Stimulated activated naive CD8-positive, alpha-beta T cell treated with anti-CD3 and anti-CD28 coated beads, Interleukin-15, amount 100 ng/mL, for 72 hours (primary cell): ENCODE data around the gene MACROH2A1.

Experiments
- ATAC-seq: fragments of 150-1000 bp; cut with Tn5 transposase; 2 replicates; pipeline ENCODE4 v1.10.0; 2021; ENCODE audit warnings: mild to moderate bottlenecking, moderate library complexity
- DNase-seq, 2 donors: peaks; one replicate each; pipeline ENCODE4 v3.0.0; 2021 to 2022
- H3K27ac Mint-ChIP-seq, 2 donors: one replicate each; pipeline ENCODE4 v1.8.0; 2022; ENCODE audit warnings: mild to moderate bottlenecking in 2 of 2, mixed read lengths in 2 of 2, moderate library complexity in 2 of 2
- H3K27me3 Mint-ChIP-seq: one replicate; pipeline ENCODE4 v1.8.0; 2022; ENCODE audit warnings: mixed read lengths
- H3K4me1 Mint-ChIP-seq: one replicate; pipeline ENCODE4 v1.8.0; 2022; ENCODE audit warnings: mild to moderate bottlenecking, mixed read lengths
- H3K4me3 Mint-ChIP-seq, 2 donors: one replicate each; pipeline ENCODE4 v1.8.0; 2022; ENCODE audit warnings: mild to moderate bottlenecking in 2 of 2, mixed read lengths in 2 of 2, moderate library complexity in 1 of 2
- H3K9me3 Mint-ChIP-seq, 2 donors: one replicate each; pipeline ENCODE4 v1.8.0; 2022; ENCODE audit warnings: mixed read lengths in 2 of 2

Gene MACROH2A1

DNA sequence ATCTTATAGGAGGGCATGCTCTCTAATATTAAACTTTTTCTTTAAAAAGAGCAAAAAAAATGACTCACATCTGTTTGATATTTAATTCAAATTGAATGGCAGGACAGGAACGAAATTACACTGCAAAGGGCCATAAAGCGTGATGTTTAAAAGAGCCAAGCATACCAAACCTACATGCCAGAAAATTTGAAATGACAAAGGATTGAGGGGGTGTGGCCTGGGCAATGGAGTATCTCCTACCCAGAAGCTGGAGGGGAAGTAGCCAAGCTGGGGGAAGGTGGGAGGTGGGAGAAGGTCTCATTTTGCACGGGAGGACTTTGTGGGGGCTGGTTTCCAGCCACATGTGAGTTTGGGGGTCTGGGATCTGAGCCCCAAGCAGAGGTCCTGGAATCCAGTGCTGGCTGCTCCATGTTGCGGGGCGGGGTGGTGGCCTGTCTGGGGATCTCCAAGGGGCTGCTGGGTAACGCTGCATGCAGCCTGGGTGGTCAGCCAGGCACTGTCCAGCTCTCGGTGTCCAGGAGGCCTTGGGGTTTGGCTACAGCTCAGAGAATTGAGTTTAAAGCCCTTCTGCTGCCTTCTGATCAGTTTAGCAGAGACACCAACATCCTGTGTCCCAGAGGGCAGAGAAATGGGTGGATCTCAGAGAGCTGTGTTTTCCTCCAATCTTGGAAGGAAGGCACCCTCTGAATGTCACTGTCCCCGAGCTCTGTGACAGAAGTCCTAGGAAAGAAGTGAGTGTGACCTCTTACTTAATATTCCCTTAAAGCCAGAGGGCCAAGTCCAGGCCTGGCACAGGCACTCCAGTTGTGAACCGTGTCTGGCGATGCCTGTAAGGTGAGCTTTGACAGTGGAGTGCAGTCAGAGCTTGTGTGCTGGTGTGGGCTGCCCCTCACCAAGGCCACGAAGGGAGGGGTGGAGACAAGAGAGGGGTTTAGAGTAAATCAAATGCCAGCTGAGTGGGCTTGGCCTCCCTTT, 40.5 kb upstream of the MACROH2A1 start:
- Mint-ChIP-seq H3K27me3 (peaks cover 20% of the 10 kb centered on the region), H3K4me1 (no peaks in the 10 kb centered on the region), H3K9me3 (no peaks in the 10 kb centered on the region), H3K27ac (no peak overlapping the region), H3K4me3 (no peak overlapping the region)
- ATAC-seq (no peak), DNase-seq (no peak)

GRCh38 chr5:135438636-135439221, 39.7 kb upstream of the MACROH2A1 start:
- no peak for ATAC-seq
- H3K27ac Mint-ChIP-seq: no peak overlapping the region
- H3K9me3 Mint-ChIP-seq: no peaks in the 10 kb centered on the region
- H3K4me3 Mint-ChIP-seq: no peak overlapping the region
- peaks cover 22% of the 10 kb centered on the region for H3K27me3 Mint-ChIP-seq
- no peaks in the 10 kb centered on the region for H3K4me1 Mint-ChIP-seq
- DNase-seq: no peak

DNA sequence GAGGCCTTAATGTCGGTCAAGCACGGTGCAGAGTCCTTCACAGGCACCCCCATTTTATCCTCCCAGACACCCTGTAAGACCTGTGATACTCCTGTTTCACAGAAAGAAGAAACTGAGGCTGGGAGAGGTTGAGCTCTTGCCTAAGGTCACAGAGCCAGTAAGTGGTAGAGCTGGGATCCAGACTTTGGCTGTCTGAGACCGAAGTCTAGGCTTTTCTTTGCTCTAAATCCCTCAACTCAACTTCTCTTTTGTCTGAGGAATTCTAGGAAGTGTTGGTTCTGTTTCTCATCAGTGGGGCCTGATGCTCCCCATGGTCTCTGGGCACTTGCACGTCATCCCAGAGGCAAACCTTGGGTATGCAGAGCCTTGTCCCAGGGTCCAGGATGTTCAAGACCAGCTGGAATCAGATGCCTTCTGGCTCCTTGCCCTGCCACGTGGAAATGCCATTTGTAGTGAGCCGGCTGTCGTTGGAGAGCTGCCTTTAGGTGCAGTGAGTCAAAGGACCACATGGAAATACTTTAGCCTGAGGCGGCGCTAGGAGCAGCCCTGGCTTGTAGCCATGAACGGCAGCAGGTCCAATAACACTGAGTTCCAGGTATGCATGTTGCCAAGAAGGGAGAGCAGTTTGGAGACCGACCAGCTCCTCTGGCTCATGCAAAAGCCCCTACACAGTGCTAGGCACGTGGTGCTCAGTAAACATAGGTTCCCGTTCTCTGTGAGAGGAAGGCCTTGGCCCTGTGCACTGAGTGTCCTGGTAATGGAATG, 38.9 kb upstream of the MACROH2A1 start:
- Mint-ChIP-seq H3K9me3 (no peaks in the 10 kb centered on the region), H3K27ac (no peak overlapping the region), H3K4me3 (no peak overlapping the region), H3K27me3 (peaks cover 22% of the 10 kb centered on the region), H3K4me1 (no peaks in the 10 kb centered on the region)
- ATAC-seq: no peak
- DNase-seq: no peak

DNA sequence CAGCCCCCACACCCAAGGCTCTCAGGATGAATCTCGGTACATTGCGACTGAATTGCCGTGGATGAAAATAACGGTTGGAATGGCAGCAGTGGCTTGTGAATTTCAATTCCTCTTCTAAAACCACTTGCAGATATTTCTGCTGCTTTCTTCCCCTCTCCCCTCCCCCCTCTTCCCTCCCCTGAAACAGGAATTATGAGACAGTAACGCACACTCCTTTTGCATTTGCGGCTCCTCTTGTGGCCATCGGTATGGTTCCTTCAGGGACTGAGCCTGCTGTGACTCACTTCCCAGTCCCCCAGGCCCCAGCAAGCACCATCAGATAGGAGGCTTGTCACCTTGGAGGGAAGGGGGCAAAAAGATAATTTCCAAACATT, 38.4 kb upstream of the MACROH2A1 start:
- H3K4me3 Mint-ChIP-seq: no peak overlapping the region
- H3K4me1 Mint-ChIP-seq: no peaks in the 10 kb centered on the region
- ATAC-seq (no peak), DNase-seq (no peak)
- peaks cover 22% of the 10 kb centered on the region for H3K27me3 Mint-ChIP-seq
- H3K27ac Mint-ChIP-seq: no peak overlapping the region
- no peaks in the 10 kb centered on the region for H3K9me3 Mint-ChIP-seq

DNA sequence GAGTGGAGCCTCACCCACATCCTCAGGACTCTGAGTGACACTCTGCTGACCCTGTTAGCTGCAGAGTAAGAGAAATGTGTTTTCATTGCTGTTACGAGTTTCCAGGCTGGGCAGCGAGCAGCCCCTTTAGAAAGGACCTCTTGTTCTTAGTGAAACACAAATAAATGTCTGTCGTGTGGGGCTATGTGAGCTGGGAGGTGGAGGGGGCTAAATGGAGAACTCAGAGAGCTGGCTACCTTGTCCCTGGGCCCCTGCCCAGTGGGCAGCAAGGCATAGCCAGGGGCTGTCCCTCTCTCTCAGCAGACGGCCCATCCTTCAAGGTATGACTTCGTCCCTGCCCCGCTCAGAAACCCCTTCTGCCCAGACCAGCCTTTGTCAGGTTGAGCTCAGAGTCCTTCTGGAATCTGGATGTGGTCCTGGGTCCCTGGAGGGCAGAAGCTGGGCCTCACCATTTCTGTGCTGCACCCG, 38.0 kb upstream of the MACROH2A1 start:
- no peak overlapping the region for H3K4me3 Mint-ChIP-seq
- no peaks in the 10 kb centered on the region for H3K4me1 Mint-ChIP-seq
- no peaks in the 10 kb centered on the region for H3K9me3 Mint-ChIP-seq
- H3K27ac Mint-ChIP-seq: no peak overlapping the region
- ATAC-seq (no peak), DNase-seq (no peak)
- H3K27me3 Mint-ChIP-seq: peaks cover 22% of the 10 kb centered on the region

- Mint-ChIP-seq H3K9me3 (no peaks in the 10 kb centered on the region), H3K27ac (no peak overlapping the region), H3K4me1 (no peaks in the 10 kb centered on the region), H3K27me3 (peaks cover 22% of the 10 kb centered on the region), H3K4me3 (no peak overlapping the region)
- no peak for ATAC-seq
- DNase-seq: peak in 1 of 2 donors; percentile 5
These were observed 36.7 kb upstream of the MACROH2A1 start for GRCh38 chr5:135435467-135436330.

DNA sequence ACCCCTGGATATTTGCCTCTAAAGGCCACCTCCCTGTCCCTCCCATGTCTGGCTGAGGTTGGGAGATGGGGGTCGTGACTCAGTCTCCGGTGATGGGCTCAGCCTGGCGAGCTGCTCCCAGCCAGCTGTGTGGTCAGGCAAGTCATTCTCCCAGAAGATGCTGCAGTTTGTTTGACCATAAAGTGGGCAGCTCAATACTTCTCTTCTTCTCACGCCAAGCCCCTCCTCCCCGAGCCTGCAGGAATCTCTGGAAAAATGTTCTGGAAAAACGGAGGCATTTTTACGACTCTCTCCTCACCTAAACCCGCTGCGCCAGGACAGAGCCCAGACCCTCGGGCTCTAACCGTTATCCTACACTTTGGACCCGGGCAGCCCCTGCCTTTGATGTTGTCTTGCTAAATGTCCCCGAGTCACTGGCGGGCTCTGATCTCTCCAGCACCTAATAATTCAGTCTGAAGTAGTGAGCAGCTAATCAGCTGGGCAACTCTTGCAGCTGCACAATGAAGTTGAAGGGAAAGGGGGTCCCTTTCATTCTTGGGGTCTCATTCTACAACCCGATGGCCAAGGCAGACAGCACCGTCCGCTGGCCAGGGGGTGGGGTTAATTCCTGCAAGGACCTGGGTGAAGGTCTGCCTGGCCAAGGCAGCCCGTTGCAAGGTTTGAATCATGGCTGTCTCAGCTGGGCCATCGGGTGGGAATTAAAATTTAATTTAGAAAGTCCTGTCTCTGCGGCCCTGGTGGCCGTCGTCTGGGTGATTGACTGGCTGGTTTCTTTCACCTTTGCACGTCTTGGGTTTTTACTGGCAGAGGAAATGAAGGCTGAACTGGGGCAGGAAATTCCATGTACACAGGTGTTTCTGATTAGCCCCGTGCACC, 35.8 kb upstream of the MACROH2A1 start:
- Mint-ChIP-seq H3K27me3 (peaks cover 22% of the 10 kb centered on the region), H3K4me3 (no peak overlapping the region), H3K27ac (no peak overlapping the region), H3K4me1 (no peaks in the 10 kb centered on the region), H3K9me3 (no peaks in the 10 kb centered on the region)
- ATAC-seq (no peak), DNase-seq (no peak)

DNA sequence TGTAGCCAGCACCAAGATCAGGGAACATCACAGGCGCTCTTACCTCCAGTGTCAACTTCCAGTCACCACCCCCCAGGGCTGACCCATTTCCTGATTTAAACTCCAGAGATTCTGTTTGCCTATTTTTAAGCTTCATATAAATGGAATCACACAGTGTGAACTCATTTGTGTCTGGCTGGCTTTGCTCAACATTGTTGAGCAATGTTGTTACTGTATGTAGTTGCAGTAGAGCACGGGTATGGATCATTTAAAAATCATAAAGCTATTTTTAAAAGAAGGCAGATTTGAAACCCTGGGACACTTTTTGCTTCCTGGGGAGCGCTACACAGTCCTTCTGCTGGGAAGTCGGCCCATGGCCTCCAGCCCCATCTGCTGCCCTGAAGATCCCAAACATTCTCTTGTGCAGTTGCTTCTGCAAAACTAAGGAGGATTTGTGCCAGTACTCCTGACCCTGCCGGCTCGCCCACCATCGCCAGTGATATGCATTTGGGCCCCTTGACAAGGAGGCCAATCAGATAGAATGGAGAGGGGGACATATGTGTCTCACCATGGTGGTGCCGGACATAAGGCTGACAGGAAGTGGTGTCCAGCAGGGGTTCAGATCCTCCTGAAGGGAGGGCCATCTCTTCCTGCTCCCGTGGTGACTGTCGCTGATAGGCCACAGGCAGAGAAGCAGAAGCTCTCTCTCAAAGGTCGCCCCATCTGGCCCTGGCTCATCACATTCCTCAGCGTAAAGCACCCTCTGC, 34.8 kb upstream of the MACROH2A1 start:
- Mint-ChIP-seq H3K4me1 (no peaks in the 10 kb centered on the region), H3K9me3 (peaks cover 3 to 7% of the 10 kb centered on the region in 2 donors), H3K4me3 (no peak overlapping the region), H3K27me3 (peaks cover 25% of the 10 kb centered on the region), H3K27ac (no peak overlapping the region)
- DNase-seq (no peak), ATAC-seq (no peak)

DNA sequence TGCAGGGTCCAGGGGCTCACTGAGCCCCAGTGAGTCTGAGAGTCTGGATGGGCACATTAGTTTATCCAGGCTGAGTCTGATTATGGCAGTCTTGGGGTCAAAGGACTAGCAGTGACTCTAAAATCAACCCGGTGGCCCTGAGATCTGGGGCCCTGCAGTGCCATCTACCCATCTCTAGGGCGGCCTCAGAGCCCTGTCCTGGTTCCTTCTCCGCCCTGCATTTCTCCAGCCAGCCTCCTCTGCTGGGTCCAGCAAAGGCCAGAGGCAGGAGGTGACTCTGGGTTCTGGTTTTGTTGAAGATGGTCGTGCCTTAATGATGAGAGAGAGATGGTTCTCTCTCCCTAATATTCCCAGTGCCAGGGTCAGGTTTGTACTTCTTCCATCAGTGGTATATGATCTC, 33.1 kb upstream of the MACROH2A1 start:
- Mint-ChIP-seq H3K4me3 (no peak overlapping the region), H3K9me3 (peaks cover 8 to 15% of the 10 kb centered on the region in 2 donors), H3K27me3 (peaks cover 28% of the 10 kb centered on the region), H3K4me1 (no peaks in the 10 kb centered on the region), H3K27ac (no peak overlapping the region)
- ATAC-seq: no peak
- no peak for DNase-seq

DNA sequence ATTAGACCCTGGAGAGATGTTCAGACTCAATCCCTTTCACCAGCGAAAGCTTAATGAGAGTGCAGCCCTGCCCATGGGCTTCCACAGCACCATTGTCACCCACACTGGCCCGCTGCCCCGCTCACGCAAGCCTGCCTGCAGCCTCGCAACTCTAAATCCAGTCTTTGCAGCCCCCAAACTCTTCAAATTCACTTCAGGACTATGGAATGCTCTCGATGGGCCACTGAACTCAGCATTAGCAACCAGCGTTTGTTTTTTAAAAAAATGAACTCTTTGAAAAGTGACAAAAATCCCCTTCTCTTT, 31.1 kb upstream of the MACROH2A1 start:
- DNase-seq (no peak), ATAC-seq (no peak)
- no peak overlapping the region for H3K27ac Mint-ChIP-seq
- no peak overlapping the region for H3K4me3 Mint-ChIP-seq
- H3K9me3 Mint-ChIP-seq: peaks cover 8 to 15% of the 10 kb centered on the region in 2 donors
- H3K4me1 Mint-ChIP-seq: peaks cover 6% of the 10 kb centered on the region
- H3K27me3 Mint-ChIP-seq: peaks cover 15% of the 10 kb centered on the region

GRCh38 chr5:135429301-135430134, 30.5 kb upstream of the MACROH2A1 start:
- no peak for ATAC-seq
- DNase-seq: no peak
- H3K27me3 Mint-ChIP-seq: peaks cover 9% of the 10 kb centered on the region
- peaks cover 8 to 15% of the 10 kb centered on the region in 2 donors for H3K9me3 Mint-ChIP-seq
- no peak overlapping the region for H3K27ac Mint-ChIP-seq
- H3K4me1 Mint-ChIP-seq: peaks cover 6% of the 10 kb centered on the region
- no peak overlapping the region for H3K4me3 Mint-ChIP-seq

- Mint-ChIP-seq H3K9me3 (peaks cover 8 to 15% of the 10 kb centered on the region in 2 donors), H3K27ac (peak overlapping the region in 1 of 2 donors; percentile 44), H3K4me1 (peaks cover 6% of the 10 kb centered on the region), H3K4me3 (no peak overlapping the region), H3K27me3 (peaks cover 8% of the 10 kb centered on the region)
- DNase-seq: no peak
- ATAC-seq: no peak
These were observed 29.6 kb upstream of the MACROH2A1 start for GRCh38 chr5:135428586-135428985.
